Activated T-cell treated with anti-CD3 and anti-CD28 coated beads, Interleukin-2, amount 50 U/mL, for 24 hours (primary cell): Measurements from ENCODE around the gene CHKA.

Source experiments
- DNase-seq: peaks from one replicate; pipeline ENCODE4 v3.0.0-alpha.2; 2020
- H3K27ac Mint-ChIP-seq: 2 replicates; pipeline ENCODE4 v1.8.0; 2020; ENCODE audit warnings: mild to moderate bottlenecking, mixed read lengths
- H3K27me3 Mint-ChIP-seq: 2 replicates; pipeline ENCODE4 v1.8.0; 2020; ENCODE audit warnings: mixed read lengths
- H3K36me3 Mint-ChIP-seq: 2 replicates; pipeline ENCODE4 v1.8.0; 2020; ENCODE audit warnings: low read depth, mixed read lengths
- H3K4me1 Mint-ChIP-seq: 2 replicates; pipeline ENCODE4 v1.8.0; 2020; ENCODE audit warnings: low read depth, mixed read lengths
- H3K4me3 Mint-ChIP-seq: 2 replicates; pipeline ENCODE4 v1.8.0; 2020; ENCODE audit warnings: mild to moderate bottlenecking, moderate library complexity, mixed read lengths
- H3K9me3 Mint-ChIP-seq: 2 replicates; pipeline ENCODE4 v1.8.0; 2020; ENCODE audit warnings: mixed read lengths

Gene CHKA

GRCh38 chr11:68033708-68034045, 87.5 kb downstream of the CHKA start:
- no peaks in the 10 kb centered on the region for H3K9me3 Mint-ChIP-seq
- no peak for DNase-seq
- peak overlapping the region; percentile 3 for H3K4me3 Mint-ChIP-seq
- peaks cover 34% of the 10 kb centered on the region for H3K4me1 Mint-ChIP-seq
- H3K27ac Mint-ChIP-seq, result no peak overlapping the region
- H3K36me3 Mint-ChIP-seq, result peaks cover 61% of the 10 kb centered on the region
- H3K27me3 Mint-ChIP-seq, result no peaks in the 10 kb centered on the region

DNA sequence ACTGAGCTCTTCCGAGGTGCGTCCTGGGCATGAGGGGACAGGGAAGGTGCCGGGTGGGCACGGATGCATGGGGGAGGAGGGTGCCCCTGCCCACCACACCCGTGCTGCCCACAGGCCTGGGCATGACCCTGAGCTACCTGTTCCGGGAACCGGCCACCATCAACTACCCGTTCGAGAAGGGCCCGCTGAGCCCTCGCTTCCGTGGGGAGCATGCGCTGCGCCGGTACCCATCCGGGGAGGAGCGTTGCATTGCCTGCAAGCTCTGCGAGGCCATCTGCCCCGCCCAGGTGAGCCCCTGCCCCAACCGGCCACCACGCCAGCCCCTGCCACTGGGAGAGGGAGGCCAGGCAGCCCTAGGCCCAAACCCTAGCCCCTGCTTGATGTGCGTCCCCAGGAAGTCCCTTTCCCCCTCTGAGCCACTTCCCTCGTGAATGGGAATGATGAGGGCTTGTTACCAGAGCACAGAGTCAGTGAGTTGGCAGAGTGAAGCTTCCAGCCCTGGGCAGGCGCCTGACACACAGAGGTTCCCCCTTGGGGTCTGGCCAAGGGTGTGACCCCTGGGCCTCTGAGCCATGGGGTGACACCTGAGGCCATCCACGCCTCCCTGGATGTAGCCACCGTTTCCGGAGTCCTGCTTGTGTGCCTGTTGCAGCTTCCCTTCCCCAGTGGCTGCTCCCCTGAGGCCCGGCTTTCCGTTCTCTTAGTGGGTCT, 88.0 kb downstream of the CHKA start:
- peaks cover 61% of the 10 kb centered on the region for H3K36me3 Mint-ChIP-seq
- H3K9me3 Mint-ChIP-seq, result no peaks in the 10 kb centered on the region
- peak overlapping the region; percentile 3 for H3K4me3 Mint-ChIP-seq
- peaks cover 36% of the 10 kb centered on the region for H3K4me1 Mint-ChIP-seq
- no peak for DNase-seq
- H3K27me3 Mint-ChIP-seq, result no peaks in the 10 kb centered on the region
- H3K27ac Mint-ChIP-seq, result no peak overlapping the region

DNA sequence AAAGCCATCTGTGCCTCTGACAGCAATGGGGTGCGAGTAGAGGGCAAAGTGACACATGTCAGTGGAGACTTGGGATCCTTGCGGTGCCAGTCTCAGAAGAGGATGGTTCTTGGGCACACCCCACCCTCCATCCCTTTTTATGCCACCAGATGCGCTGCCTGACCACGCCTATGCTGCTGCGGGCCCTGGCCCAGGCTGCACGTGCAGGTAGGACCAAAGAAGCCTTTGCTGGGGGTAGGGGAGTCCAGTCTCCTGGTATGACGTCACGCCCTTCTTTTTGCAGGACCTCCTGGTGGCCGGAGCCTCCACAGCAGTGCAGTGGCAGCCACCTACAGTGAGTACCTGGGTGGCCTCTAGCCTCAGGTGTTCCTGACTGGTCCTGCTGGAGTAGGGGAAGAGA, 89.2 kb downstream of the CHKA start:
- peak overlapping the region; percentile 99 for H3K27ac Mint-ChIP-seq
- peaks cover 30% of the 10 kb centered on the region for H3K4me1 Mint-ChIP-seq
- peak overlapping the region; percentile 95 for H3K4me3 Mint-ChIP-seq
- no peaks in the 10 kb centered on the region for H3K9me3 Mint-ChIP-seq
- no peaks in the 10 kb centered on the region for H3K27me3 Mint-ChIP-seq
- DNase-seq, result no peak
- peaks cover 59% of the 10 kb centered on the region for H3K36me3 Mint-ChIP-seq

DNA sequence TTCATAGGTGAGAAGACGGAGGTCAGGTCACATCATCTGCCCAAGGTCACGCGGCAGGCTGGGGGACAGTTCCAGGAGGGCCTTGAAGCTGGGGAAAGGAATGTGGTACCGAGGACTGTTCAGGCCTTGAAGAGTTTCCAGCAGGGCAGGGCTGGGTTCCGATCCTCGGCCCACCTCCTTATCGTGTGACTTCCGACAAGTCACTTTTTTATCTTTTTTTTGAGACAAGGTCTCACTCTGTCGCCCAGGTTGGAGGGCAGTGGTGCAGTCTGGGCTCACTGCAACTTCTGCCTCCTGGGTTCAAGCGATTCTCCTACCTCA, 90.1 kb downstream of the CHKA start:
- H3K4me3 Mint-ChIP-seq, result peak overlapping the region; percentile 95
- H3K9me3 Mint-ChIP-seq, result no peaks in the 10 kb centered on the region
- peaks cover 54% of the 10 kb centered on the region for H3K36me3 Mint-ChIP-seq
- no peak for DNase-seq
- H3K4me1 Mint-ChIP-seq, result peaks cover 26% of the 10 kb centered on the region
- no peaks in the 10 kb centered on the region for H3K27me3 Mint-ChIP-seq
- peak overlapping the region; percentile 99 for H3K27ac Mint-ChIP-seq

GRCh38 chr11:68030318-68031143, 90.7 kb downstream of the CHKA start, which contains the start of gene NDUFS8:
TSS of gene NDUFS8 (plus strand) at chr11:68030681. CDS start at chr11:68032152, 1,471 bp downstream.
- peaks cover 53% of the 10 kb centered on the region for H3K36me3 Mint-ChIP-seq
- peak within 1 kb of the TSS; percentile 95 for H3K4me3 Mint-ChIP-seq
- peaks cover 26% of the 10 kb centered on the region for H3K4me1 Mint-ChIP-seq
- peak; percentile 98 for DNase-seq
- no peaks in the 10 kb centered on the region for H3K27me3 Mint-ChIP-seq
- H3K9me3 Mint-ChIP-seq, result no peaks in the 10 kb centered on the region
- H3K27ac Mint-ChIP-seq, result peak within 1 kb of the TSS; percentile 99

DNA sequence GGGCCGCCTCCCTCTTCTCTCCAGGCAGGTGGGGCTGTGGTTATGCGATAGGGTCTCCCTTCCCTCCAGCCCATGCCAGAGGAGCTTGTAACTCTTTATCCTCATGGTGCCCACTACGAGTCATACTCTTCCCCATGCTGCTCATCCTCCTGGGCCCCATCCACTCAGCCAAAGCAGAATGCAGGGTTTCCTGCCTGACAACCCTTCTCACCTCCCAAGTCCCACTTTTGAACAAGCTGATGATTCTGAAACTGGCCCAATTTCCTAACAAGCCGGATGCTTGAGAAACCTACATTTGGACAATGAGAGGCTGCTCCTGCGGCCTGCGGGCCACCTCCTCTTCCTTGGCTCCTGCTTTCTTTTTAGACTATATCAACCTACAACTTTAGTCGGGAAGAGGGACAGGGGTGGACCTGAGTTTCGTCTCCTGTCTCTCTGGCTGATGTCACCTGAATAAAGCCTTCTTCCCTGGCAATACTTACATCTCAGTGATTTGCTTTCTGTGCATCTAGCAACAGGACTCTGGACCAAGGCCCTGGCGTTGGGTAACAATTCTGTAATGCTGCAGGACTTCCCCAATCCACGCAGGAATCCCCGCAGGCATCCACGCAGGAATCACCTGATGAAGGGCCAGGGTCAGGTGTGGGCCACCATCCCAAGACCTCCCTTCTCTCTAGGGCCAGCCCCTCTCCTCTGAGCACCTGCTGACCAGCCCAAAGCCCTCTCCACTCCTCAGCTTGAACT, 92.2 kb downstream of the CHKA start:
- Mint-ChIP-seq H3K27me3 (no peaks in the 10 kb centered on the region), H3K36me3 (peaks cover 46% of the 10 kb centered on the region), H3K27ac (peak overlapping the region; percentile 99), H3K4me3 (peak overlapping the region; percentile 95), H3K4me1 (peaks cover 26% of the 10 kb centered on the region), H3K9me3 (no peaks in the 10 kb centered on the region)
- no peak for DNase-seq

DNA sequence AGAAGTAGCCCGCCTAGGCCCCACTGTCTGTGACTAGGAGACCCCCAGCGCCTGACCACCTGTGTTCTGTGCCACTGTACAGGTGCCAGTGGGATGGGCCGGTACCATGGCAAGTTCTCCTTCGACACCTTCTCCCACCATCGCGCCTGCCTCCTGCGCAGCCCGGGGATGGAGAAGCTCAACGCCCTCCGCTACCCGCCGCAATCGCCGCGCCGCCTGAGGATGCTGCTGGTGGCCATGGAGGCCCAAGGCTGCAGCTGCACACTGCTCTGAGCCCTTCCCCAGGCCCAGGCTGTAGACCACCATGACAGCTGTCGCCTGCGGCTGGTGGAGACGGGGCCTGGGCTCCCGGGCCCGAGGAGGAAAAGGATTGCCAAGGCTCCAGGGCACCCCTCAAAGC, 93.5 kb downstream of the CHKA start:
- Mint-ChIP-seq H3K4me1 (peaks cover 26% of the 10 kb centered on the region), H3K27ac (no peak overlapping the region), H3K4me3 (no peak overlapping the region), H3K27me3 (no peaks in the 10 kb centered on the region), H3K9me3 (no peaks in the 10 kb centered on the region), H3K36me3 (peaks cover 35% of the 10 kb centered on the region)
- DNase-seq, result no peak

GRCh38 chr11:68026391-68027105, 94.6 kb downstream of the CHKA start:
- peaks cover 22% of the 10 kb centered on the region for H3K4me1 Mint-ChIP-seq
- no peak overlapping the region for H3K4me3 Mint-ChIP-seq
- no peaks in the 10 kb centered on the region for H3K27me3 Mint-ChIP-seq
- H3K27ac Mint-ChIP-seq, result no peak overlapping the region
- no peak for DNase-seq
- peaks cover 27% of the 10 kb centered on the region for H3K36me3 Mint-ChIP-seq
- H3K9me3 Mint-ChIP-seq, result no peaks in the 10 kb centered on the region

DNA sequence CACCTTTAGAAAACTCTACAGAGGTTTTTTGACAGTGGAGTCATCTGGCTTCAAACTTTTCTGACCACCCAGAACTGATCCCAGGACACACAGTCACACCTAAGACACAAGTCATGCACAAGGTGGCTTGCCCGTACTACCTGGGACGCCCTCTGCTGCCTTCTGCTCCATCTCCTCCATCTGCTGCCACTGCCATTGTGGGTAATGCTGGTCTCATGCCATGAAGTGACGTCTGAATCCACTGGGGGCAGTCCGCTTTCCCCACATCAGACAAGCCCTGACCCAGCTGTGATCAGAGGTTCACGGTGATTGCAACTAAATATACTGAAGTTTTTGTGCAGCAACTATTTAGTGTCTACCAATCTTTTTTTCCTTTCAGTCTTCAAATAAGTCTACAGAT, 96.1 kb downstream of the CHKA start:
- no peak overlapping the region for H3K27ac Mint-ChIP-seq

GRCh38 chr11:68024508-68024907, 96.7 kb downstream of the CHKA start:
- H3K4me1 Mint-ChIP-seq, result peaks cover 15% of the 10 kb centered on the region
- DNase-seq, result no peak
- H3K9me3 Mint-ChIP-seq, result no peaks in the 10 kb centered on the region

More for the DNA sequence above, 96.1 kb downstream of the CHKA start:
- peaks cover 18% of the 10 kb centered on the region for H3K4me1 Mint-ChIP-seq
- no peak for DNase-seq
- no peaks in the 10 kb centered on the region for H3K9me3 Mint-ChIP-seq
- no peaks in the 10 kb centered on the region for H3K27me3 Mint-ChIP-seq
- no peak overlapping the region for H3K4me3 Mint-ChIP-seq
- peaks cover 15% of the 10 kb centered on the region for H3K36me3 Mint-ChIP-seq

DNA sequence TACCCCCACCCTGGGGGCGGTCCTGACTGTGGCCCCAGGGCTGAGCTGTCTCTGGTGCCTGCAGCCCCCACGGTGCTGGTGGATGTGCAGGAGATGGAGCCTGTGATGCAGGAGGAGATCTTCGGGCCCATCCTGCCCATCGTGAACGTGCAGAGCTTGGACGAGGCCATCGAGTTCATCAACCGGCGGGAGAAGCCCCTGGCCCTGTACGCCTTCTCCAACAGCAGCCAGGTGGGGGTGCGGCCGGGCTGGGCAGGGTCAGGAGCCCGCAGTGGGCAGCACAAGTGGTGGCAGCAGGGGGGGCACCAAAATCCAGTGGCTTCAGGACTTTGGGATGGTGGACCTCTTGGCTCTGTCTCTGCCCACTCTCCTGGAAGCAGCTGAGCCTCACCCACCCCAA, 98.7 kb downstream of the CHKA start:
- no peaks in the 10 kb centered on the region for H3K9me3 Mint-ChIP-seq
- H3K27ac Mint-ChIP-seq, result no peak overlapping the region
- H3K4me3 Mint-ChIP-seq, result no peak overlapping the region
- DNase-seq, result no peak
- H3K36me3 Mint-ChIP-seq, result peaks cover 15% of the 10 kb centered on the region
- no peaks in the 10 kb centered on the region for H3K27me3 Mint-ChIP-seq
- H3K4me1 Mint-ChIP-seq, result no peaks in the 10 kb centered on the region

More at GRCh38 chr11:68024508-68024907, 96.7 kb downstream of the CHKA start:
- Mint-ChIP-seq H3K27me3 (no peaks in the 10 kb centered on the region), H3K27ac (no peak overlapping the region), H3K36me3 (peaks cover 15% of the 10 kb centered on the region), H3K4me3 (no peak overlapping the region)

DNA sequence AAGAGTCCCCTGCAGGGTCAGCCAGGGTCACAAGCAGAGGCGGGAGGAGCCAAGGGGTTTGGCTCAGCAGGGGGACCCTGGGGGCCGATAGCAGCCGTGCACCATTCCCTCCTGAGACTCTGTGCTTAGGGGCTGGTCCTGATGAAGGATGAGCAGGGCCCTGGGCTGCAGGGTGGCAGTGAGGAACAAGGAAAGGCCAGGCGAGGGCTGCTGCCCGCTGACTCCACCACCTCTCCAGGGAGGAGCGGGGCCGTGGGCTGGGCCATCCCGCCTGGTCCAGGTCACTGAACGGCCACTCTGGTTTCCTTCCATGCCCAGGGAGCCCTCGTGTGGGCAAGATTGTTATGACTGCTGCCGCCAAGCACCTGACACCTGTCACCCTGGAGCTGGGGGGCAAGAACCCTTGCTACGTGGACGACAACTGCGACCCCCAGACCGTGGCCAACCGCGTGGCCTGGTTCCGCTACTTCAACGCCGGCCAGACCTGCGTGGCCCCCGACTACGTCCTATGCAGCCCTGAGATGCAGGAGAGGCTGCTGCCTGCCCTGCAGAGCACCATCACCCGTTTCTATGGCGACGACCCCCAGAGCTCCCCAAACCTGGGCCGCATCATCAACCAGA, 99.9 kb downstream of the CHKA start:
- no peaks in the 10 kb centered on the region for H3K9me3 Mint-ChIP-seq
- H3K36me3 Mint-ChIP-seq, result peaks cover 13% of the 10 kb centered on the region

DNA sequence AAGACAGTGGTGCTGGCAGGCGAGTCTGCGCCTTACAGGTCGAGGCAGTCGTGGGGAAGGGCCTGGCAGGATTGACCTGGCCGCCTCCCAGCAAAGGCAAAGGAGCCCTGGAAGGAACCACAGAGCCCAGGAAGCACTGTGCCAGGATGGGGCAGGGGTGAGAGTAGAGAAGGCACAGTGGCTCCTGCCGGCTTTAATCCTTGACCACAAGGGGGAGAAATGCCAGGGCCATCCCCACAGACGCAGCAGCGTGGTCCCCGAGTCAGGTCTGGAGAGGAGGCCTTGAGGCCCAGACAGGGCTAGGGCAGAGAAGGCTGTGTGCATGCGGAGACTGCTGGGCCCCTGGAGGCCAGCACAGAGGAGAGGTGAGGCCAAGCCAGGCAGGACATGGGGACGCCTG, 100.6 kb downstream of the CHKA start:
- no peaks in the 10 kb centered on the region for H3K9me3 Mint-ChIP-seq
- H3K27ac Mint-ChIP-seq, result no peak overlapping the region
- H3K27me3 Mint-ChIP-seq, result no peaks in the 10 kb centered on the region
- H3K36me3 Mint-ChIP-seq, result peaks cover 8% of the 10 kb centered on the region
- no peak overlapping the region for H3K4me3 Mint-ChIP-seq
- no peaks in the 10 kb centered on the region for H3K4me1 Mint-ChIP-seq
- DNase-seq, result no peak

More for the DNA sequence above, 99.9 kb downstream of the CHKA start:
- H3K4me3 Mint-ChIP-seq, result no peak overlapping the region
- DNase-seq, result no peak
- no peaks in the 10 kb centered on the region for H3K4me1 Mint-ChIP-seq
- no peak overlapping the region for H3K27ac Mint-ChIP-seq
- H3K27me3 Mint-ChIP-seq, result no peaks in the 10 kb centered on the region

- Mint-ChIP-seq H3K36me3 (no peaks in the 10 kb centered on the region), H3K27me3 (no peaks in the 10 kb centered on the region), H3K27ac (no peak overlapping the region), H3K9me3 (no peaks in the 10 kb centered on the region), H3K4me3 (no peak overlapping the region), H3K4me1 (no peaks in the 10 kb centered on the region)
- no peak for DNase-seq
Measured at GRCh38 chr11:68019486-68019885, 101.7 kb downstream of the CHKA start.
